HUES6 (cell line): ENCODE measurements around the gene GDI1.
"Not testable (repeated sequence)": the region's sequence is repeated elsewhere in the genome, so short reads cannot be mapped to it uniquely, and the experiment has no call there.

ENCODE experiments used
- H3K27ac ChIP-seq: 2 replicates; pipeline ENCODE4 v1.7.0; 2013; ENCODE audit warnings: low read depth, mild to moderate bottlenecking, low read length, inconsistent platforms
- H3K27me3 ChIP-seq: 2 replicates; pipeline ENCODE4 v1.6.1; 2013; ENCODE audit warnings: low read length; ENCODE audit not compliant: control insufficient read depth, insufficient read depth
- H3K36me3 ChIP-seq: 2 replicates; pipeline ENCODE4 v1.6.1; 2013; ENCODE audit warnings: low read length; ENCODE audit not compliant: control insufficient read depth, insufficient read depth
- H3K4me1 ChIP-seq: 2 replicates; pipeline ENCODE4 v1.6.1; 2013; ENCODE audit warnings: low read length; ENCODE audit not compliant: control insufficient read depth, insufficient read depth
- H3K4me3 ChIP-seq: 2 replicates; pipeline ENCODE4 v1.5.1; 2013; ENCODE audit warnings: low read depth, low read length
- H3K9ac ChIP-seq: one replicate; pipeline ENCODE4 v1.6.1; 2013; ENCODE audit warnings: mild to moderate bottlenecking, low read length
- H3K9me3 ChIP-seq: 2 replicates; pipeline ENCODE4 v1.6.1; 2013; ENCODE audit warnings: low read depth, low read length; ENCODE audit not compliant: control insufficient read depth, insufficient read depth

The GDI1 gene

GRCh38 chrX:154400369-154400817, 36.6 kb upstream of the GDI1 start:
- H3K9ac ChIP-seq, H3K4me3 ChIP-seq, H3K27ac ChIP-seq, H3K9me3 ChIP-seq, H3K4me1 ChIP-seq, H3K27me3 ChIP-seq: not testable (repeated sequence)
- peaks cover 27% of the 10 kb centered on the region for H3K36me3 ChIP-seq

- no peak overlapping the region for H3K27ac ChIP-seq
- H3K9me3 ChIP-seq, result peaks cover 10% of the 10 kb centered on the region; the same call in 1 of the 2 replicates
- no peak overlapping the region for H3K9ac ChIP-seq
- no peaks in the 10 kb centered on the region for H3K4me1 ChIP-seq
- no peaks in the 10 kb centered on the region for H3K27me3 ChIP-seq
- peaks cover 27% of the 10 kb centered on the region for H3K36me3 ChIP-seq
- no peak overlapping the region for H3K4me3 ChIP-seq
Measured at GRCh38 chrX:154401045-154401799, 35.7 kb upstream of the GDI1 start.

GRCh38 chrX:154401918-154402621, 34.9 kb upstream of the GDI1 start:
- Histone ChIP-seq H3K36me3 (peaks cover 27% of the 10 kb centered on the region), H3K4me1 (no peaks in the 10 kb centered on the region), H3K27ac (no peak overlapping the region), H3K9ac (no peak overlapping the region), H3K4me3 (no peak overlapping the region), H3K27me3 (no peaks in the 10 kb centered on the region), H3K9me3 (peaks cover 10% of the 10 kb centered on the region; the same call in 1 of the 2 replicates)

GRCh38 chrX:154402622-154403127, 34.3 kb upstream of the GDI1 start:
- Histone ChIP-seq H3K9ac (no peak overlapping the region), H3K27me3 (no peaks in the 10 kb centered on the region), H3K27ac (no peak overlapping the region)

GRCh38 chrX:154403192-154403591, 33.8 kb upstream of the GDI1 start:
- Histone ChIP-seq H3K36me3 (peaks cover 27% of the 10 kb centered on the region), H3K4me3 (no peak overlapping the region), H3K4me1 (no peaks in the 10 kb centered on the region), H3K27me3 (no peaks in the 10 kb centered on the region), H3K27ac (no peak overlapping the region), H3K9ac (no peak overlapping the region), H3K9me3 (peaks cover 10% of the 10 kb centered on the region; the same call in 1 of the 2 replicates)

More at GRCh38 chrX:154402622-154403127, 34.3 kb upstream of the GDI1 start:
- H3K4me1 ChIP-seq, result no peaks in the 10 kb centered on the region
- H3K9me3 ChIP-seq, result peaks cover 10% of the 10 kb centered on the region; the same call in 1 of the 2 replicates
- H3K36me3 ChIP-seq, result peaks cover 27% of the 10 kb centered on the region
- H3K4me3 ChIP-seq, result no peak overlapping the region

GRCh38 chrX:154403858-154404257, 33.1 kb upstream of the GDI1 start:
- peaks cover 7% of the 10 kb centered on the region; the same call in 1 of the 2 replicates for H3K4me1 ChIP-seq
- no peak overlapping the region for H3K27ac ChIP-seq
- H3K27me3 ChIP-seq, result no peaks in the 10 kb centered on the region
- no peak overlapping the region for H3K4me3 ChIP-seq
- H3K36me3 ChIP-seq, result peaks cover 26% of the 10 kb centered on the region
- peaks cover 10% of the 10 kb centered on the region; the same call in 1 of the 2 replicates for H3K9me3 ChIP-seq
- no peak overlapping the region for H3K9ac ChIP-seq

- H3K9me3 ChIP-seq, result peaks cover 10% of the 10 kb centered on the region; the same call in 1 of the 2 replicates
- no peak overlapping the region for H3K9ac ChIP-seq
- H3K27me3 ChIP-seq, result no peaks in the 10 kb centered on the region
- H3K27ac ChIP-seq, result no peak overlapping the region
- peaks cover 12% of the 10 kb centered on the region for H3K4me1 ChIP-seq
- H3K4me3 ChIP-seq, result no peak overlapping the region
- H3K36me3 ChIP-seq, result peaks cover 17% of the 10 kb centered on the region
Measured at GRCh38 chrX:154404625-154405192, 32.2 kb upstream of the GDI1 start.

GRCh38 chrX:154408659-154409221, 28.2 kb upstream of the GDI1 start:
- Histone ChIP-seq H3K9ac (peak overlapping the region; percentile 73), H3K27me3 (no peaks in the 10 kb centered on the region), H3K4me3 (peak overlapping the region; percentile 61), H3K27ac (no peak overlapping the region), H3K4me1 (peaks cover 13% of the 10 kb centered on the region), H3K9me3 (peaks cover 12% of the 10 kb centered on the region; the same call in 1 of the 2 replicates), H3K36me3 (peaks cover 9% of the 10 kb centered on the region; the same call in 1 of the 2 replicates)

- Histone ChIP-seq H3K27me3 (no peaks in the 10 kb centered on the region), H3K9ac (peak within 1 kb of the TSS; percentile 73), H3K4me3 (peak within 1 kb of the TSS; percentile 61), H3K4me1 (peaks cover 13% of the 10 kb centered on the region), H3K36me3 (peaks cover 12% of the 10 kb centered on the region; the same call in 1 of the 2 replicates), H3K9me3 (peaks cover 12% of the 10 kb centered on the region; the same call in 1 of the 2 replicates), H3K27ac (peak within 1 kb of the TSS; percentile 18; the same call in 1 of the 2 replicates)
Measured at GRCh38 chrX:154409222-154409871, 27.6 kb upstream of the GDI1 start, which contains the start of gene DNASE1L1. DNASE1L1 (minus strand) TSS chrX:154409254; CDS start chrX:154405568, 3,686 bp downstream.

GRCh38 chrX:154411981-154412340, 25.0 kb upstream of the GDI1 start:
- peak overlapping the region; percentile 56 for H3K9ac ChIP-seq
- H3K27ac ChIP-seq, result peak overlapping the region; percentile 54; the same call in 1 of the 2 replicates
- H3K4me3 ChIP-seq, result peak overlapping the region; percentile 77
- H3K9me3 ChIP-seq, result peaks cover 11% of the 10 kb centered on the region; the same call in 1 of the 2 replicates
- peaks cover 16% of the 10 kb centered on the region; the same call in 1 of the 2 replicates for H3K36me3 ChIP-seq
- H3K4me1 ChIP-seq, result peaks cover 13% of the 10 kb centered on the region
- H3K27me3 ChIP-seq, result no peaks in the 10 kb centered on the region
